Heart left ventricle (tissue), 16 donors: ENCODE results near the gene TSC22D4. TPM values are rescaled to one million over a fixed set of nuclear protein-coding genes. Genes with fewer than 3 reads are reported as not detected.

Source experiments
- ATAC-seq, 4 donors: fragments of 200-7000 bp; cut with Tn5 transposase; one replicate each; pipeline ENCODE4 v1.9.1; 2020 to 2022; ENCODE audit warnings: moderate library complexity in 4 of 4, mild to moderate bottlenecking in 3 of 4, moderate number of reproducible peaks in 1 of 4
- DNase-seq, 5 donors: peaks; one replicate each; pipeline ENCODE4 v3.0.0-alpha.2; 2020
- H3K27ac ChIP-seq, 12 donors: fragments of 200-600 bp; sonication (generic) in 4 of 12; one replicate each; pipeline versions ENCODE4 v1.5.0 to v1.8.0; 2016 to 2022; ENCODE audit warnings: mild to moderate bottlenecking in 2 of 12
- H3K27me3 ChIP-seq, 9 donors: fragments of 200-600 bp; sonication (generic) in 2 of 9; one replicate each; pipeline versions ENCODE4 v1.5.1 to v1.8.0; 2016 to 2022; ENCODE audit warnings: mild to moderate bottlenecking in 3 of 9
- H3K36me3 ChIP-seq, 9 donors: fragments of 200-600 bp; sonication (generic) in 2 of 9; one replicate each; pipeline versions ENCODE4 v1.5.0 to v1.8.0; 2018 to 2022; ENCODE audit warnings: mild to moderate bottlenecking in 2 of 9
- H3K4me1 ChIP-seq, 12 donors: fragments of 200-600 bp; sonication (generic) in 4 of 12; one replicate each; pipeline versions ENCODE4 v1.5.0 to v1.8.0; 2016 to 2022; ENCODE audit warnings: mild to moderate bottlenecking in 3 of 12
- H3K4me3 ChIP-seq, 12 donors: fragments of 200-600 bp; sonication (generic) in 4 of 12; one replicate each; pipeline versions ENCODE4 v1.5.0 to v1.8.0; 2017 to 2022; ENCODE audit warnings: mild to moderate bottlenecking in 9 of 12, moderate library complexity in 4 of 12
- H3K9me3 ChIP-seq, 12 donors: fragments of 200-600 bp; sonication (generic) in 4 of 12; one replicate each; pipeline versions ENCODE4 v1.5.0 to v1.8.0; 2016 to 2022; ENCODE audit warnings: mild to moderate bottlenecking in 1 of 12
- CTCF ChIP-seq, 12 donors: fragments of 200-600 bp; sonication (generic) in 4 of 12; IDR thresholded peaks; one replicate each; pipeline versions ENCODE4 v1.5.0 to v1.8.0; 2018 to 2022; ENCODE audit warnings: antibody characterized with exemption in 12 of 12, mild to moderate bottlenecking in 5 of 12
- POLR2A ChIP-seq, 2 donors: fragments of 450-650 bp; IDR thresholded peaks; one replicate each; pipeline ENCODE4 v1.6.1; 2017; ENCODE audit warnings: antibody characterized with exemption in 2 of 2, mild to moderate bottlenecking in 2 of 2, moderate library complexity in 2 of 2
- WGBS, 4 donors: extraction: QIAGEN DNeasy Blood & Tissue Kit in 2 of 4; methylation state at CpG; one replicate each; pipeline versions ENCODE4 v1.1.5 to v1.1.7; 2013 to 2018; 5-methylcytosine and 5-hydroxymethylcytosine counted together
- intact Hi-C, 10 donors: fragments of 100-400 bp; cut with DNase I; formaldehyde crosslinking; loops; one replicate each; pipeline versions ENCODE4 v1.11.1 to v1.14.2; 2022
- polyA plus RNA-seq, 2 donors: library from polyadenylated mRNA; stranded (reverse); fragments of 200-250 nt; gene quantifications; one replicate each; pipeline ENCODE4 v1.2.3, GENCODE V29; 2013
- total RNA-seq, 9 donors: library from RNA; depleted of rRNA in 2 of 9; stranded (reverse); fragments of >200 nt in 2 of 9; fragmentation: NEBNext Ultra II Directional in 3 of 9; extraction: Animal tissue kit (Norgen Biotek cat#: 25700) in 3 of 9; gene quantifications; one replicate each; pipeline versions ENCODE4 v1.1.0 to v1.2.4, GENCODE V29; 2016 to 2023
- donor health status: ischemic (EF 13 %, LVEDD 7.1; RV severe dilation, severe dysfunction).
- donor health status: healthy with polysubstance abuse.
- donor health status: DM: no; HTN: yes; CAD: no.
- donor health status: DM: no; HTN: no; CAD: no.
- donor health status: ischemic (EF 25% LVEDD 6.9; RV normal size, moderate dysfunction).
- donor health status: ischemic (EF 25% LVEDD 5.7; RV mildly dilated, moderate dysfunction).
- donor health status: healthy.
- donor health status: DM: yes; HTN: yes; CAD: no.
- donor health status: ischemic (EF 35%, LVEDD 5.7; RV mildly dilated, moderate dysfunction).
- donor health status: nonischemic (EF 11% LVEDD 7.7; RV severe dilation, severe dysfunction).
- donor health status: DM: yes; HTN: yes; CAD: no.
- donor health status: PGD.
- donor health status: ischemic (EF 29% LVEDD 5.4; RV normal size, mild dysfunction).
- donor health status: nonischemic (EF 23%, LVEDD 6.1; RV moderate dilation, normal function).

Gene TSC22D4
- total and polyA plus RNA-seq, 11 donors = 41.8 to 55.5 (median 47.0) TPM

- 11 to 40% (median 26%) methylated on average over 1 of the region's 1 CpG for WGBS, 4 donors
- ATAC-seq = no peak
- intact Hi-C loops = no loop called here
- Histone ChIP-seq H3K4me3 (no peak overlapping the region), H3K4me1 (peaks cover 0 to 15% (median 0%) of the 10 kb centered on the region in 12 donors), H3K27me3 (no peaks in the 10 kb centered on the region), H3K9me3 (no peaks in the 10 kb centered on the region), H3K27ac (no peak overlapping the region), H3K36me3 (no peaks in the 10 kb centered on the region)
- no peak for DNase-seq
- TF ChIP-seq CTCF (IDR thresholded peaks at IDR 0.05) = no peak
- TF ChIP-seq POLR2A (IDR thresholded peaks at IDR 0.05) = no peak
Observed at GRCh38 chr7:100520138-100520537, 41.1 kb upstream of the TSC22D4 start.

GRCh38 chr7:100519580-100519979, 40.6 kb upstream of the TSC22D4 start:
- ATAC-seq = no peak
- H3K4me3 ChIP-seq = no peak overlapping the region
- no peaks in the 10 kb centered on the region for H3K9me3 ChIP-seq
- no peaks in the 10 kb centered on the region for H3K36me3 ChIP-seq
- 90 to 94% (median 91%) methylated on average over 6 of the region's 6 CpGs for WGBS, 4 donors
- no peaks in the 10 kb centered on the region for H3K27me3 ChIP-seq
- no peak for DNase-seq
- intact Hi-C loops = loop anchor here in 1 of 10 donors (5.0 kb wide), 1 partner anchor 233 kb away; no protein-coding TSS in a partner anchor
- TF ChIP-seq POLR2A (IDR thresholded peaks at IDR 0.05) (no peak), CTCF (IDR thresholded peaks at IDR 0.05) (no peak)
- H3K4me1 ChIP-seq = peaks cover 0 to 20% (median 0%) of the 10 kb centered on the region in 12 donors
- no peak overlapping the region for H3K27ac ChIP-seq

GRCh38 chr7:100517305-100517704, 38.3 kb upstream of the TSC22D4 start:
- Histone ChIP-seq H3K27ac (no peak overlapping the region), H3K27me3 (no peaks in the 10 kb centered on the region), H3K4me1 (peaks cover 0 to 20% (median 0%) of the 10 kb centered on the region in 12 donors), H3K4me3 (no peak overlapping the region), H3K9me3 (no peaks in the 10 kb centered on the region), H3K36me3 (no peaks in the 10 kb centered on the region)
- TF ChIP-seq POLR2A (IDR thresholded peaks at IDR 0.05) = no peak
- no peak for TF ChIP-seq CTCF (IDR thresholded peaks at IDR 0.05)
- 75 to 84% (median 77%) methylated on average over 2 of the region's 2 CpGs for WGBS, 4 donors
- DNase-seq = no peak
- ATAC-seq = no peak
- intact Hi-C loops = loop anchor here in 1 of 10 donors (5.0 kb wide), 1 partner anchor 235 kb away; no protein-coding TSS in a partner anchor

GRCh38 chr7:100516135-100516812, 37.3 kb upstream of the TSC22D4 start:
- TF ChIP-seq CTCF (IDR thresholded peaks at IDR 0.05) (no peak), POLR2A (IDR thresholded peaks at IDR 0.05) (no peak)
- intact Hi-C loops = loop anchor here in 1 of 10 donors (5.0 kb wide), 1 partner anchor 236 kb away; no protein-coding TSS in a partner anchor
- H3K36me3 ChIP-seq = no peaks in the 10 kb centered on the region
- H3K27ac ChIP-seq = peak overlapping the region in 1 of 12 donors; percentile 52
- ATAC-seq = peak; percentile 42 to 83 (median 74)
- no peaks in the 10 kb centered on the region for H3K9me3 ChIP-seq
- no peak overlapping the region for H3K4me3 ChIP-seq
- DNase-seq = peak in 4 of 5 donors; percentile 13 to 46 (median 26)
- H3K4me1 ChIP-seq = peaks cover 0 to 20% (median 0%) of the 10 kb centered on the region in 12 donors
- 45 to 57% (median 53%) methylated on average over 4 of the region's 4 CpGs for WGBS, 4 donors
- no peaks in the 10 kb centered on the region for H3K27me3 ChIP-seq
